ENCODE measurements around the gene VWA5B1.

The VWA5B1 gene

GRCh38 chr1:20401405-20402010 lies 110.8 kb downstream of the VWA5B1 start:
- no peak for DNase-seq (ENCODE audit: extremely low read depth, low read depth)

DNA sequence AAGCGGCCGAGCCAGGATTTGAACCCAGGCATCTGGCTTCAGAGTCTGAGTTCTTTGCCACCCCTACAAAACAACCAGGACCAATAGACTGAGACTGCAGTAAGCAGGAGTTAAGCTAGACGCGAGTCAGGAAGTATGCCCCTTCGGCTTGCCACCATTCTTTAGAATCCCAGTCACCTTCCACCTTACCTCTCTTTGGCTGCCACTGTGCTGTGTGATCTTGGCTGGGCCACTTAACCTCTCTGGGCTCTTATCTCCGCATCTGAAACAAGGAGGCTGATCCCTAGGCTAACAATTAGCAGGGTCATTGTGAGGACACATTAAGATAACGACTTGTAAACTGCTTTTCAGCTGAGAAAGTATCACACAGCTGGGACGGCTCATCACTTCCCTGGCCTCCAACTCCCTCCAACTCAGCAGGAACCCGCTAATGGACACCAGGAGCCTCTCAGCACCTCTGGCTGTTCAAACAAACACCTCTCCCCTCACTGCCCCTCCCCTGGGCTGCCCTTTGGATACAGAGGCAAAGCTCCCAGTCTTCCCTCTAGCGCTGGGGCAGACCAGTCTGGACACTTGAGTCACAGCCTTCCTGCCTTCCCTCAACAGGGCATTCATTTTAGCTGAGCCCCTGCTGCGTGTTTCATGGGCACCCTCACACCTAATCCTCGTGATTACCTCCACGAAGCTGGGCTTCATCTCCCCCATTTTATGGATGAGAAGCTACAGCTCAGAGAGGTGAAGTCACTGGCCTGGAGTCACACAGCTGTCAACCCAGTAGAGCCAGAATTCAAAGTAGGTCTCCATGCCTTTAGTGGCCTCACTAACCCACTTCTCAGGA lies 112.1 kb downstream of the VWA5B1 start:
- TF ChIP-seq, protein P1, sequence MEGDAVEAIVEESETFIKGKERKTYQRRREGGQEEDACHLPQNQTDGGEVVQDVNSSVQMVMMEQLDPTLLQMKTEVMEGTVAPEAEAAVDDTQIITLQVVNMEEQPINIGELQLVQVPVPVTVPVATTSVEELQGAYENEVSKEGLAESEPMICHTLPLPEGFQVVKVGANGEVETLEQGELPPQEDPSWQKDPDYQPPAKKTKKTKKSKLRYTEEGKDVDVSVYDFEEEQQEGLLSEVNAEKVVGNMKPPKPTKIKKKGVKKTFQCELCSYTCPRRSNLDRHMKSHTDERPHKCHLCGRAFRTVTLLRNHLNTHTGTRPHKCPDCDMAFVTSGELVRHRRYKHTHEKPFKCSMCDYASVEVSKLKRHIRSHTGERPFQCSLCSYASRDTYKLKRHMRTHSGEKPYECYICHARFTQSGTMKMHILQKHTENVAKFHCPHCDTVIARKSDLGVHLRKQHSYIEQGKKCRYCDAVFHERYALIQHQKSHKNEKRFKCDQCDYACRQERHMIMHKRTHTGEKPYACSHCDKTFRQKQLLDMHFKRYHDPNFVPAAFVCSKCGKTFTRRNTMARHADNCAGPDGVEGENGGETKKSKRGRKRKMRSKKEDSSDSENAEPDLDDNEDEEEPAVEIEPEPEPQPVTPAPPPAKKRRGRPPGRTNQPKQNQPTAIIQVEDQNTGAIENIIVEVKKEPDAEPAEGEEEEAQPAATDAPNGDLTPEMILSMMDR (IDR thresholded peaks at IDR 0.05; ENCODE audit: low read depth, low read length) = no peak
- no peak for DNase-seq (ENCODE audit: extremely low read depth, low read depth)

More at GRCh38 chr1:20401405-20402010, 110.8 kb downstream of the VWA5B1 start:
- TF ChIP-seq, protein P1 (IDR thresholded peaks at IDR 0.05; ENCODE audit: low read depth, low read length) = no peak

DNA sequence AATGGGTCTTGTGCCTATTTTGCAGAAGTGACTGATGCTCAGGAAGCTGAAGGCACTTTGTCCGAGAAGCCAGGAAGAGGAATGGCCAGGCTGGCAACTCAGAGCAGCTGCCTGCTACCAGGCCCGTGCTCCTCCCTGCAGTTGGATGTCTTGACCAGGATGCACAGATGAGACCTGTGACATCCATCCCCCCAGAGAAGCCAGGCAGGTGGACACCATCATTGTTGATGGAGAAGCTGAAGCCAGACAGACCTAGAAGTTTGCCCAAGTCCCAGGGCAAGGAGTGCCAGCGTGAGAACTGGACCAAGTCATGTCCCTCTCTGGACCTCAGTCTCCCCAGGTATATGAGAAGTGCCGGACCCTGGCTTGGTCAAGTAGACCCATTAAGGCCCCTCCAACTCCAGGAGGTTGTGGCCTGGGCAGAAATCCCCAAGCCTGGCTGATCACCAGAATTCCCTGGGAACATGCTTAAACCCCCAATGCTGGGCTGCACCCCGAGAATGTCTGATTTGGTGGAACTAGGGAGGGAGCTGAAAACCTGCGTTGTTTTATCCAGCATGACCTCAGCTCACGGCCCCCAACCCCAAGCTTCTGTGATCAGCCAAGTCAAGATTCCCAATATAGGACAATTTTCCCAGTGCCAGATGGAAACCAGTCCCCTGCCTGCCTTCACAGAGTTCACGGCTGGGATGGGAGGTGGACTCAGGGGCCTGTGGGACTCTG lies 112.9 kb downstream of the VWA5B1 start:
- TF ChIP-seq, protein P1 (IDR thresholded peaks at IDR 0.05; ENCODE audit: low read depth, low read length) = no peak
- DNase-seq (ENCODE audit: extremely low read depth, low read depth) = no peak

DNA sequence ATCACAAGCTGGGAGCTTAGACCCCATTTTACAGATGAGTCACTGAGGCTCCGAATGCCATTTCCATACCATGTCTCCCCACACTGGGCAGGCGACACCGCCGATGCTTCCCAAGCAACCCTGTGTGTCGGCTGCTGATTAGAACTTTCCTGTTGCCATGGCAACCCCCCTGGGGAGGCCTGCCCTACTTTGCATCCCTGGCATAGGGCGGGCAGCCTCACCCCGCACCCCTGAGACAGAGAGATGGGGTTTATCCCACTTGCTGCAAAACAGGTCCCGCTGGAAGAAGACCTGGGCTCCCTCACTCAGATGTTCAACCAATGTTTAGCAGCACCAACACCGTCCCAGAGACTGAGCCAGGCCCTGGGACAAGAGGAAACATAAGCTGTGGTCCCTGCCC lies 113.8 kb downstream of the VWA5B1 start:
- no peak for DNase-seq (ENCODE audit: extremely low read depth, low read depth)
- TF ChIP-seq, protein P1 (IDR thresholded peaks at IDR 0.05; ENCODE audit: low read depth, low read length) = no peak

Measured in AG09319 (cell line).